Prostate gland (tissue), 2 donors: ENCODE measurements around the gene CD59. TPM values are rescaled to one million over a fixed set of nuclear protein-coding genes. Genes with fewer than 3 reads are reported as not detected.

Source experiments
- DNase-seq: peaks from one replicate; pipeline ENCODE4 v3.0.0-alpha.2; 2019; ENCODE audit warnings: low spot score
- H3K27ac ChIP-seq, 2 donors: fragments of 200-600 bp; sonication (generic); 2 replicates each; pipeline ENCODE4 v1.5.1; 2017 to 2019
- H3K27me3 ChIP-seq: fragments of 200-600 bp; sonication (generic); replicated peaks from 2 replicates; pipeline ENCODE4 v1.5.1; 2019; ENCODE audit not compliant: insufficient read depth
- H3K36me3 ChIP-seq, 2 donors: fragments of 200-600 bp; sonication (generic); 1 replicate in 1 of 2; 2 replicates in 1 of 2; pipeline versions ENCODE4 v1.5.1 to v1.8.1; 2017 to 2019
- H3K4me1 ChIP-seq: fragments of 200-600 bp; sonication (generic); replicated peaks from 2 replicates; pipeline ENCODE4 v1.5.1; 2019
- H3K4me3 ChIP-seq, 2 donors: fragments of 200-600 bp; sonication (generic); 2 replicates each; pipeline ENCODE4 v1.5.1; 2017 to 2019
- H3K9me3 ChIP-seq: fragments of 200-600 bp; sonication (generic); 2 replicates; pipeline ENCODE4 v1.5.1; 2017
- CTCF ChIP-seq, 4 experiments: fragments of 200-600 bp in 2 of 4; fragments of 450-650 bp in 2 of 4; sonication (generic) in 2 of 4; IDR thresholded peaks; 1 replicate in 3 of 4; 2 replicates in 1 of 4; pipeline ENCODE4 v1.5.1; 2016 to 2019; ENCODE audit warnings: antibody characterized with exemption in 4 of 4, mild to moderate bottlenecking in 2 of 4, moderate library complexity in 2 of 4
- POLR2A ChIP-seq: fragments of 450-650 bp; IDR thresholded peaks from one replicate; pipeline ENCODE4 v1.6.1; 2016; ENCODE audit warnings: antibody characterized with exemption, mild to moderate bottlenecking
- POLR2AphosphoS5 ChIP-seq: sonication (generic); formaldehyde crosslinking; IDR thresholded peaks from one replicate; pipeline ENCODE4 v1.6.1; 2017; ENCODE audit warnings: antibody characterized with exemption
- WGBS: methylation state at CpG from one replicate; pipeline ENCODE4 v1.1.5; 2018; 5-methylcytosine and 5-hydroxymethylcytosine counted together
- intact Hi-C: fragments of 100-400 bp; cut with DNase I; formaldehyde crosslinking; loops from one replicate; pipeline ENCODE4 v1.14.2; 2022
- total RNA-seq, 2 donors: library from RNA; depleted of rRNA; stranded (reverse); fragments of >200 nt; gene quantifications; one replicate each; pipeline ENCODE4 v1.1.0, GENCODE V29; 2016

The CD59 gene
- total RNA-seq, 2 donors from 2014 or later = 205 to 274 TPM

- no peaks in the 10 kb centered on the region for H3K27me3 ChIP-seq
- no peaks in the 10 kb centered on the region for H3K9me3 ChIP-seq
- intact Hi-C loops = no loop called here
- no peaks in the 10 kb centered on the region for H3K36me3 ChIP-seq
- H3K4me1 ChIP-seq = peaks cover 7% of the 10 kb centered on the region
- TF ChIP-seq CTCF (IDR thresholded peaks at IDR 0.05) (no peak), POLR2AphosphoS5 (no peak), POLR2A (no peak)
- DNase-seq = no peak
- H3K4me3 ChIP-seq = no peak overlapping the region
- WGBS = 54% methylated on average over 4 of the region's 4 CpGs
- H3K27ac ChIP-seq = peak overlapping the region in 1 of 2 donors; percentile 24
These were observed 41.1 kb downstream of the CD59 start for GRCh38 chr11:33695051-33695566.

- H3K4me1 ChIP-seq = peaks cover 7% of the 10 kb centered on the region
- TF ChIP-seq CTCF (IDR thresholded peaks at IDR 0.05) (no peak), POLR2A (no peak)
- 70% methylated on average over 4 of the region's 4 CpGs for WGBS
- peak overlapping the region in 1 of 2 donors; percentile 24 for H3K27ac ChIP-seq
- no peak for DNase-seq
- H3K4me3 ChIP-seq = no peak overlapping the region
- no peaks in the 10 kb centered on the region for H3K9me3 ChIP-seq
- no peaks in the 10 kb centered on the region for H3K36me3 ChIP-seq
- intact Hi-C loops = no loop called here
- H3K27me3 ChIP-seq = no peaks in the 10 kb centered on the region
These were observed 41.7 kb downstream of the CD59 start for GRCh38 chr11:33694346-33695050.

- H3K27ac ChIP-seq = peak overlapping the region; percentile 54 to 64
- no peaks in the 10 kb centered on the region for H3K9me3 ChIP-seq
- H3K27me3 ChIP-seq = no peaks in the 10 kb centered on the region
- H3K4me1 ChIP-seq = peaks cover 7% of the 10 kb centered on the region
- no peak for TF ChIP-seq POLR2AphosphoS5
- TF ChIP-seq CTCF (IDR thresholded peaks at IDR 0.05) = no peak
- no peak for TF ChIP-seq POLR2A
- intact Hi-C loops = no loop called here
- no peaks in the 10 kb centered on the region for H3K36me3 ChIP-seq
- H3K4me3 ChIP-seq = no peak overlapping the region
- WGBS = 37% methylated on average over 5 of the region's 5 CpGs
- DNase-seq = no peak
These were observed 43.7 kb downstream of the CD59 start for GRCh38 chr11:33692541-33692940.

GRCh38 chr11:33692013-33692504 lies 44.2 kb downstream of the CD59 start:
- H3K9me3 ChIP-seq = no peaks in the 10 kb centered on the region
- peak; percentile 70 for DNase-seq
- H3K4me3 ChIP-seq = no peak overlapping the region
- H3K4me1 ChIP-seq = peaks cover 7% of the 10 kb centered on the region
- H3K27me3 ChIP-seq = no peaks in the 10 kb centered on the region
- H3K27ac ChIP-seq = peak overlapping the region; percentile 54 to 64
- WGBS = 15% methylated on average over 9 of the region's 9 CpGs
- no peaks in the 10 kb centered on the region for H3K36me3 ChIP-seq
- intact Hi-C loops = no loop called here
- TF ChIP-seq CTCF (IDR thresholded peaks at IDR 0.05) (no peak), POLR2AphosphoS5 (peak; percentile 81)
